HCT116 (cell line): ENCODE measurements around the gene NR2C2. TPM values are rescaled to one million over a fixed set of nuclear protein-coding genes. Genes with fewer than 3 reads are reported as not detected.
"Not testable (repeated sequence)": the region's sequence is repeated elsewhere in the genome, so short reads cannot be mapped to it uniquely, and the experiment has no call there.

Source experiments
- ATAC-seq: fragments of 200-7000 bp; cut with Tn5 transposase; 2 replicates; pipeline ENCODE4 v1.9.1; 2020; ENCODE audit warnings: mild to moderate bottlenecking, moderate library complexity
- BruUV-seq: library from RNA; stranded (reverse); fragments of 400-500 nt; replicated peaks from 2 replicates; lab custom pipeline; 2021; lab: Mats Ljungman, UMichigan
- CTCF ChIA-PET: fragments of 300-600 bp; sonication (Branson Sonifier 250); formaldehyde crosslinking; loops from one replicate; lab custom pipeline; 2021; ENCODE audit warnings: antibody characterized with exemption; lab: Charles Lee
- POLR2A ChIA-PET: fragments of 300-600, 350-600 bp; sonication (Branson Sonifier 250); formaldehyde crosslinking; loops from one replicate; lab custom pipeline; 2021; ENCODE audit warnings: antibody characterized with exemption; lab: Charles Lee
- RAD21 ChIA-PET, 2 experiments: fragments of 300-600 bp; sonication (Branson Sonifier 250); formaldehyde crosslinking; loops; one replicate each; lab custom pipeline; 2023; ENCODE audit warnings: low total read pairs in 2 of 2; ENCODE audit not compliant: uncharacterized antibody in 2 of 2, unreplicated experiment in 2 of 2, low non-redundant PET in 1 of 2; lab: Charles Lee
- DNase-seq: peaks from one replicate; pipeline ENCODE4 v3.0.0-alpha.2; 2010; ENCODE audit warnings: low read depth, low spot score
- H2AFZ ChIP-seq: fragments of 200-600 bp; shearing (Covaris generic), sonication (generic); 2 replicates; pipeline ENCODE4 v1.6.1; 2017; ENCODE audit warnings: low read depth, mixed run types, mixed read lengths, antibody characterized with exemption, low read length; ENCODE audit not compliant: poor library complexity, severe bottlenecking
- H3K27ac ChIP-seq: 2 replicates; pipeline ENCODE4 v1.5.1; 2012; ENCODE audit warnings: low read depth, low read length
- H3K27me3 ChIP-seq: fragments of 200-600 bp; sonication (generic); 2 replicates; pipeline ENCODE4 v1.6.1; 2016; ENCODE audit warnings: mixed run types, low read length, mixed read lengths; ENCODE audit not compliant: insufficient read depth
- H3K36me3 ChIP-seq, 2 experiments: fragments of 200-500 bp in 1 of 2; fragments of 200-600 bp in 1 of 2; sonication (Bioruptor generic) in 1 of 2; sonication (generic) in 1 of 2; 2 replicates each; pipeline versions ENCODE4 v1.5.1 to v1.6.1; 2014 to 2016; ENCODE audit warnings: low read length in 2 of 2, inconsistent platforms in 1 of 2, mixed read lengths in 1 of 2, mixed run types in 1 of 2; ENCODE audit not compliant: insufficient read depth in 2 of 2, control insufficient read depth in 1 of 2
- H3K4me1 ChIP-seq, 2 experiments: fragments of 200-600 bp in 1 of 2; sonication (generic) in 1 of 2; 2 replicates each; pipeline versions ENCODE4 v1.5.1 to v1.6.1; 2012 to 2017; ENCODE audit warnings: low read length in 2 of 2, inconsistent platforms in 1 of 2, mild to moderate bottlenecking in 1 of 2, mixed read lengths in 1 of 2, mixed run types in 1 of 2, moderate library complexity in 1 of 2; ENCODE audit not compliant: insufficient read depth in 2 of 2, control insufficient read depth in 1 of 2
- H3K4me2 ChIP-seq: fragments of 200-600 bp; sonication (generic); 2 replicates; pipeline ENCODE4 v1.6.1; 2017; ENCODE audit warnings: mixed run types, low read length, mixed read lengths
- H3K4me3 ChIP-seq, 2 experiments: fragments of 200-600 bp in 1 of 2; sonication (generic) in 1 of 2; replicated peaks in 1 of 2; 2 replicates each; pipeline ENCODE4 v1.5.1; 2011 to 2016; ENCODE audit warnings: low read length in 2 of 2, control low read depth in 1 of 2, low read depth in 1 of 2, mild to moderate bottlenecking in 1 of 2, mixed read lengths in 1 of 2, mixed run types in 1 of 2
- H3K79me2 ChIP-seq: fragments of 200-600 bp; sonication (generic); 2 replicates; pipeline ENCODE4 v1.6.1; 2017; ENCODE audit warnings: mild to moderate bottlenecking, mixed run types, low read length, moderate library complexity, mixed read lengths; ENCODE audit not compliant: insufficient read depth
- H3K9ac ChIP-seq: fragments of 200-600 bp; sonication (generic); 2 replicates; pipeline ENCODE4 v1.6.1; 2016; ENCODE audit warnings: low read length, mixed read lengths
- H3K9me2 ChIP-seq: fragments of 200-600 bp; sonication (generic), shearing (Covaris generic); 2 replicates; pipeline ENCODE4 v1.6.1; 2017; ENCODE audit warnings: mixed run types, mild to moderate bottlenecking, moderate library complexity; ENCODE audit not compliant: insufficient read depth
- H3K9me3 ChIP-seq, 2 experiments: fragments of 200-500 bp in 1 of 2; fragments of 200-600 bp in 1 of 2; sonication (Bioruptor generic) in 1 of 2; sonication (generic) in 1 of 2; 2 replicates each; pipeline ENCODE4 v1.6.1; 2014 to 2017; ENCODE audit warnings: low read length in 2 of 2, mixed read lengths in 2 of 2, inconsistent platforms in 1 of 2, low read depth in 1 of 2, mild to moderate bottlenecking in 1 of 2, mixed run types in 1 of 2, moderate library complexity in 1 of 2; ENCODE audit not compliant: control insufficient read depth in 1 of 2, insufficient read depth in 1 of 2
- H4K20me1 ChIP-seq: fragments of 200-600 bp; sonication (generic), shearing (Covaris generic); 2 replicates; pipeline ENCODE4 v1.6.1; 2017; ENCODE audit warnings: mixed run types, mild to moderate bottlenecking, moderate library complexity; ENCODE audit not compliant: insufficient read depth
- ATF3 ChIP-seq: IDR thresholded peaks from 2 replicates; pipeline ENCODE4 v1.6.1; 2012
- CBX3 ChIP-seq: IDR thresholded peaks from 2 replicates; pipeline ENCODE4 v1.6.1; 2012; ENCODE audit warnings: low read depth
- CEBPB ChIP-seq: IDR thresholded peaks from 2 replicates; pipeline ENCODE4 v1.6.1; 2012; ENCODE audit warnings: low read depth
- EZH2 ChIP-seq: fragments of 200-600 bp; sonication (generic); IDR thresholded peaks from 2 replicates; pipeline ENCODE4 v1.6.1; 2017; ENCODE audit warnings: antibody characterized with exemption, mixed run types
- FOSL1 ChIP-seq: IDR thresholded peaks from 2 replicates; pipeline ENCODE4 v1.6.1; 2012; ENCODE audit warnings: low read depth
- POLR2A ChIP-seq: IDR thresholded peaks from 2 replicates; pipeline ENCODE4 v1.7.0; 2011; ENCODE audit warnings: borderline replicate concordance; ENCODE audit not compliant: insufficient read depth, insufficient read length; ENCODE audit errors: extremely low read depth
- REST ChIP-seq: IDR thresholded peaks from 2 replicates; pipeline ENCODE4 v1.6.1; 2012; ENCODE audit warnings: low read depth
- SP1 ChIP-seq: IDR thresholded peaks from 2 replicates; pipeline ENCODE4 v1.6.1; 2012; ENCODE audit warnings: low read depth
- YY1 ChIP-seq: IDR thresholded peaks from 2 replicates; pipeline ENCODE4 v1.6.1; 2011; ENCODE audit warnings: low read length, low read depth, moderate library complexity, mild to moderate bottlenecking; ENCODE audit not compliant: insufficient replicate concordance; ENCODE audit errors: extremely low read depth
- ZBTB33 ChIP-seq: IDR thresholded peaks from 2 replicates; pipeline ENCODE4 v1.6.1; 2011; ENCODE audit warnings: mild to moderate bottlenecking, low read length, moderate library complexity; ENCODE audit not compliant: insufficient replicate concordance; ENCODE audit errors: extremely low read depth
- ZNF274 ChIP-seq: fragments of 200-500 bp; sonication (Bioruptor generic); IDR thresholded peaks from 2 replicates; pipeline ENCODE4 v1.6.1; 2014; ENCODE audit warnings: mild to moderate bottlenecking, low read depth, low read length, inconsistent platforms
- intact Hi-C: fragments of 100-400 bp; cut with micrococcal nuclease; formaldehyde crosslinking; loops from 2 replicates; pipeline ENCODE4 v1.10.0; 2022
- total RNA-seq: library from RNA; stranded (reverse); gene quantifications from one replicate; pipeline ENCODE4 v1.2.1, GENCODE V29; 2021; ENCODE audit not compliant: unreplicated experiment

NR2C2 gene
- total RNA-seq, 1 experiment from 2014 or later, result 45.0 TPM

GRCh38 chr3:14902719-14903118, 44.7 kb upstream of the NR2C2 start:
- no TSS peak for BruUV-seq
- DNase-seq (no peak), ATAC-seq (no peak)
- Histone ChIP-seq H3K9me2 (no peaks in the 10 kb centered on the region), H3K4me3 (no peak overlapping the region), H3K4me1 (no peaks in the 10 kb centered on the region), H3K79me2 (no peaks in the 10 kb centered on the region), H4K20me1 (no peaks in the 10 kb centered on the region), H3K9ac (no peak overlapping the region), H3K36me3 (no peaks in the 10 kb centered on the region), H3K4me2 (no peak overlapping the region), H3K27ac (no peak overlapping the region), H3K9me3 (peaks cover 3 to 13% of the 10 kb centered on the region in 2 experiments; a peak in 1 of 4 replicates), H3K27me3 (peaks cover 7% of the 10 kb centered on the region; the same call in 1 of the 2 replicates), H2AFZ (no peak overlapping the region)
- ChIA-PET POLR2A (no interaction called here), CTCF (no interaction called here), RAD21 (no interaction called here)
- no peak for TF ChIP-seq FOSL1
- TF ChIP-seq ZNF274, result no peak
- no peak for TF ChIP-seq ATF3
- TF ChIP-seq REST, result no peak
- TF ChIP-seq EZH2, result no peak
- TF ChIP-seq CBX3, result no peak
- no peak for TF ChIP-seq ZBTB33
- no peak for TF ChIP-seq CEBPB
- TF ChIP-seq POLR2A, result no peak
- no peak for TF ChIP-seq SP1
- TF ChIP-seq YY1, result no peak
- intact Hi-C loops, result no loop called here

GRCh38 chr3:14903501-14903900, 43.9 kb upstream of the NR2C2 start:
- H3K36me3 ChIP-seq, ATAC-seq, H3K27me3 ChIP-seq, H3K27ac ChIP-seq, H4K20me1 ChIP-seq, H3K4me1 ChIP-seq, H3K79me2 ChIP-seq, CTCF ChIA-PET, H3K9me2 ChIP-seq, intact Hi-C loops, H3K4me2 ChIP-seq, DNase-seq, BruUV-seq, POLR2A ChIA-PET, H3K9ac ChIP-seq, RAD21 ChIA-PET, H3K4me3 ChIP-seq, H2AFZ ChIP-seq: not testable (repeated sequence)
- H3K9me3 ChIP-seq, result peaks cover 3 to 13% of the 10 kb centered on the region in 2 experiments; a peak in 1 of 4 replicates
